Neural cell (in vitro differentiated cells): Measurements from ENCODE around the gene FLT1. TPM values are rescaled to one million over a fixed set of nuclear protein-coding genes. Genes with fewer than 3 reads are reported as not detected.

Source experiments
- H2AFZ ChIP-seq: fragments of 200-600, 300-800 bp; sonication (generic), shearing (Covaris generic); 2 replicates; pipeline ENCODE4 v1.6.0; 2014; ENCODE audit warnings: low read depth, mild to moderate bottlenecking, antibody characterized with exemption, low read length, moderate library complexity
- H3F3A ChIP-seq: fragments of 200-600 bp; shearing (Covaris generic); 2 replicates; pipeline ENCODE4 v1.6.1; 2016; ENCODE audit warnings: mild to moderate bottlenecking, moderate library complexity, mixed read lengths, antibody characterized with exemption, low read length; ENCODE audit not compliant: insufficient read depth, poor library complexity, severe bottlenecking
- H3K27ac ChIP-seq: fragments of 200-600, 300-800 bp; sonication (generic), shearing (Covaris generic); 2 replicates; pipeline ENCODE4 v1.5.1; 2014; ENCODE audit warnings: mild to moderate bottlenecking, low read length, moderate library complexity
- H3K27me3 ChIP-seq: fragments of 300-800, 200-600 bp; sonication (generic), shearing (Covaris generic); 2 replicates; pipeline ENCODE4 v1.6.0; 2014; ENCODE audit warnings: mild to moderate bottlenecking, low read depth, low read length, moderate library complexity; ENCODE audit not compliant: insufficient read depth
- H3K36me3 ChIP-seq: fragments of 300-800, 200-600 bp; sonication (generic), shearing (Covaris generic); 2 replicates; pipeline ENCODE4 v1.5.1; 2014; ENCODE audit warnings: mild to moderate bottlenecking, antibody characterized with exemption, low read length, moderate library complexity; ENCODE audit not compliant: insufficient read depth
- H3K4me2 ChIP-seq: fragments of 300-800, 200-600 bp; sonication (generic), shearing (Covaris generic); 2 replicates; pipeline ENCODE4 v1.6.0; 2014; ENCODE audit warnings: mild to moderate bottlenecking, low read length
- H3K4me3 ChIP-seq: fragments of 300-800, 200-600 bp; sonication (generic), shearing (Covaris generic); 2 replicates; pipeline ENCODE4 v1.5.1; 2014; ENCODE audit warnings: mild to moderate bottlenecking, low read length, moderate library complexity
- H3K79me2 ChIP-seq: fragments of 200-600 bp; shearing (Covaris generic); replicated peaks from 2 replicates; pipeline ENCODE4 v1.6.0; 2014; ENCODE audit warnings: mild to moderate bottlenecking, low read length, moderate library complexity; ENCODE audit not compliant: insufficient read depth
- H3K9ac ChIP-seq: fragments of 300-800, 200-600 bp; sonication (generic), shearing (Covaris generic); 2 replicates; pipeline ENCODE4 v1.6.1; 2016; ENCODE audit warnings: mild to moderate bottlenecking, low read length, mixed read lengths
- H3K9me2 ChIP-seq: fragments of 200-600 bp; shearing (Covaris generic); 2 replicates; pipeline ENCODE4 v1.6.1; 2016; ENCODE audit warnings: mild to moderate bottlenecking, low read length, mixed read lengths; ENCODE audit not compliant: insufficient read depth
- H3K9me3 ChIP-seq: fragments of 200-600, 300-800 bp; sonication (generic), shearing (Covaris generic); 2 replicates; pipeline ENCODE4 v1.6.1; 2016; ENCODE audit warnings: mild to moderate bottlenecking, mixed run types, low read length, moderate library complexity, mixed read lengths
- H4K20me1 ChIP-seq: fragments of 200-600 bp; shearing (Covaris generic); 2 replicates; pipeline ENCODE4 v1.6.1; 2016; ENCODE audit warnings: mild to moderate bottlenecking, mixed run types; ENCODE audit not compliant: insufficient read depth
- EP300 ChIP-seq: fragments of 450-650 bp; conservative IDR thresholded peaks from 2 replicates; pipeline ENCODE4 v1.6.1; 2014; ENCODE audit warnings: antibody characterized with exemption, mild to moderate bottlenecking, moderate library complexity; ENCODE audit not compliant: poor library complexity, severe bottlenecking
- EZH2 ChIP-seq: fragments of 200-600, 300-800 bp; shearing (Covaris generic), sonication (generic); IDR thresholded peaks from 2 replicates; pipeline ENCODE4 v1.6.1; 2014; ENCODE audit warnings: antibody characterized with exemption, low read length, borderline replicate concordance, mild to moderate bottlenecking; ENCODE audit not compliant: insufficient read depth, poor library complexity, severe bottlenecking
- MXI1 ChIP-seq: fragments of 450-650 bp; conservative IDR thresholded peaks from 2 replicates; pipeline ENCODE4 v1.6.1; 2014; ENCODE audit warnings: antibody characterized with exemption, mild to moderate bottlenecking; ENCODE audit not compliant: poor library complexity, severe bottlenecking
- POLR2AphosphoS5 ChIP-seq: IDR thresholded peaks from 2 replicates; pipeline ENCODE4 v1.6.1; 2012
- RAD21 ChIP-seq: fragments of 450-650 bp; conservative IDR thresholded peaks from 2 replicates; pipeline ENCODE4 v1.6.1; 2014; ENCODE audit warnings: antibody characterized with exemption, mild to moderate bottlenecking, moderate library complexity
- SMC3 ChIP-seq: fragments of 450-650 bp; conservative IDR thresholded peaks from 2 replicates; pipeline ENCODE4 v1.6.1; 2014; ENCODE audit warnings: antibody characterized with exemption, mild to moderate bottlenecking, moderate library complexity; ENCODE audit not compliant: poor library complexity
- TAF1 ChIP-seq: IDR thresholded peaks from 2 replicates; pipeline ENCODE4 v1.6.1; 2012; ENCODE audit warnings: low read depth
- polyA plus RNA-seq: library from polyadenylated mRNA; depleted of rRNA; stranded (reverse); fragments of >200 nt; gene quantifications from 2 replicates; pipeline ENCODE4 v1.2.3, GENCODE V29; 2014
- TF ChIP-seq, protein P1 (sequence below): fragments of 450-650 bp; IDR thresholded peaks from 2 replicates; pipeline ENCODE4 v1.5.1; 2014; ENCODE audit warnings: antibody characterized with exemption, mild to moderate bottlenecking, moderate library complexity; ENCODE audit not compliant: poor library complexity, severe bottlenecking
- TF ChIP-seq, protein P2 (sequence below): IDR thresholded peaks from 2 replicates; pipeline ENCODE4 v1.6.1; 2012; ENCODE audit warnings: borderline replicate concordance

FLT1 gene
- polyA plus RNA-seq, 1 donor from 2014 or later: not detected

DNA sequence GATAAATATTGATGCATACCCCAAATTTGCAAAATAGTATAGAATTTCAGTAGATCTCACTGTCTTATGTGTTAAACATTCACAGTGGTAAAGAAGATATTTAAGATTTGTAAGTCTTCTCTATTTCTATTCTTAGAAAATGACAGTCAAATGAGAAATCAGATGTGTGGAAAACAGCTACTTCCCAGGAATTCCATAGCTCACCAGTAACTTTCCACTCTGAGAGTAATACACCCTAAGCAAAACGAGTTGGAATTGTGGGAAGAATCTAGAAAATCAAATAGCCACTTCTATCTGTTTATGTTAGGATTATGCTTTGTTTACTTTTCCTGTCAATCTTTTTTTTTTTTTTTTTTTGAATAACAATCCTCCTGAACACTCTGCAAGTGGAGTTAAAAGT is 69.1 kb downstream of the FLT1 start:
- Histone ChIP-seq H3K36me3 (no peaks in the 10 kb centered on the region), H3K27me3 (no peaks in the 10 kb centered on the region), H3K27ac (no peak overlapping the region), H3F3A (no peaks in the 10 kb centered on the region), H3K4me2 (no peak overlapping the region), H3K4me3 (no peak overlapping the region), H4K20me1 (no peaks in the 10 kb centered on the region), H2AFZ (no peak overlapping the region), H3K9me2 (no peaks in the 10 kb centered on the region), H3K79me2 (no peaks in the 10 kb centered on the region), H3K9ac (no peak overlapping the region), H3K9me3 (no peaks in the 10 kb centered on the region)
- TF ChIP-seq TAF1: no peak
- no peak for TF ChIP-seq EZH2
- TF ChIP-seq POLR2AphosphoS5: no peak
- TF ChIP-seq EP300: no peak
- TF ChIP-seq MXI1: no peak
- TF ChIP-seq, protein P1, sequence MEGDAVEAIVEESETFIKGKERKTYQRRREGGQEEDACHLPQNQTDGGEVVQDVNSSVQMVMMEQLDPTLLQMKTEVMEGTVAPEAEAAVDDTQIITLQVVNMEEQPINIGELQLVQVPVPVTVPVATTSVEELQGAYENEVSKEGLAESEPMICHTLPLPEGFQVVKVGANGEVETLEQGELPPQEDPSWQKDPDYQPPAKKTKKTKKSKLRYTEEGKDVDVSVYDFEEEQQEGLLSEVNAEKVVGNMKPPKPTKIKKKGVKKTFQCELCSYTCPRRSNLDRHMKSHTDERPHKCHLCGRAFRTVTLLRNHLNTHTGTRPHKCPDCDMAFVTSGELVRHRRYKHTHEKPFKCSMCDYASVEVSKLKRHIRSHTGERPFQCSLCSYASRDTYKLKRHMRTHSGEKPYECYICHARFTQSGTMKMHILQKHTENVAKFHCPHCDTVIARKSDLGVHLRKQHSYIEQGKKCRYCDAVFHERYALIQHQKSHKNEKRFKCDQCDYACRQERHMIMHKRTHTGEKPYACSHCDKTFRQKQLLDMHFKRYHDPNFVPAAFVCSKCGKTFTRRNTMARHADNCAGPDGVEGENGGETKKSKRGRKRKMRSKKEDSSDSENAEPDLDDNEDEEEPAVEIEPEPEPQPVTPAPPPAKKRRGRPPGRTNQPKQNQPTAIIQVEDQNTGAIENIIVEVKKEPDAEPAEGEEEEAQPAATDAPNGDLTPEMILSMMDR: no peak
- no peak for TF ChIP-seq RAD21
- no peak for TF ChIP-seq SMC3
- TF ChIP-seq, protein P2, sequence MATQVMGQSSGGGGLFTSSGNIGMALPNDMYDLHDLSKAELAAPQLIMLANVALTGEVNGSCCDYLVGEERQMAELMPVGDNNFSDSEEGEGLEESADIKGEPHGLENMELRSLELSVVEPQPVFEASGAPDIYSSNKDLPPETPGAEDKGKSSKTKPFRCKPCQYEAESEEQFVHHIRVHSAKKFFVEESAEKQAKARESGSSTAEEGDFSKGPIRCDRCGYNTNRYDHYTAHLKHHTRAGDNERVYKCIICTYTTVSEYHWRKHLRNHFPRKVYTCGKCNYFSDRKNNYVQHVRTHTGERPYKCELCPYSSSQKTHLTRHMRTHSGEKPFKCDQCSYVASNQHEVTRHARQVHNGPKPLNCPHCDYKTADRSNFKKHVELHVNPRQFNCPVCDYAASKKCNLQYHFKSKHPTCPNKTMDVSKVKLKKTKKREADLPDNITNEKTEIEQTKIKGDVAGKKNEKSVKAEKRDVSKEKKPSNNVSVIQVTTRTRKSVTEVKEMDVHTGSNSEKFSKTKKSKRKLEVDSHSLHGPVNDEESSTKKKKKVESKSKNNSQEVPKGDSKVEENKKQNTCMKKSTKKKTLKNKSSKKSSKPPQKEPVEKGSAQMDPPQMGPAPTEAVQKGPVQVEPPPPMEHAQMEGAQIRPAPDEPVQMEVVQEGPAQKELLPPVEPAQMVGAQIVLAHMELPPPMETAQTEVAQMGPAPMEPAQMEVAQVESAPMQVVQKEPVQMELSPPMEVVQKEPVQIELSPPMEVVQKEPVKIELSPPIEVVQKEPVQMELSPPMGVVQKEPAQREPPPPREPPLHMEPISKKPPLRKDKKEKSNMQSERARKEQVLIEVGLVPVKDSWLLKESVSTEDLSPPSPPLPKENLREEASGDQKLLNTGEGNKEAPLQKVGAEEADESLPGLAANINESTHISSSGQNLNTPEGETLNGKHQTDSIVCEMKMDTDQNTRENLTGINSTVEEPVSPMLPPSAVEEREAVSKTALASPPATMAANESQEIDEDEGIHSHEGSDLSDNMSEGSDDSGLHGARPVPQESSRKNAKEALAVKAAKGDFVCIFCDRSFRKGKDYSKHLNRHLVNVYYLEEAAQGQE: no peak

GRCh38 chr13:28424541-28424940 is 70.4 kb downstream of the FLT1 start:
- no peaks in the 10 kb centered on the region for H3K9me2 ChIP-seq
- H3K9me3 ChIP-seq: no peaks in the 10 kb centered on the region
- no peaks in the 10 kb centered on the region for H3F3A ChIP-seq
- no peaks in the 10 kb centered on the region for H4K20me1 ChIP-seq
- no peak overlapping the region for H3K4me3 ChIP-seq
- no peaks in the 10 kb centered on the region for H3K79me2 ChIP-seq
- no peaks in the 10 kb centered on the region for H3K36me3 ChIP-seq
- TF ChIP-seq, protein P1: no peak
- TF ChIP-seq RAD21 (no peak), POLR2AphosphoS5 (no peak), EP300 (no peak)
- TF ChIP-seq, protein P2: no peak
- no peak overlapping the region for H3K4me2 ChIP-seq
- no peaks in the 10 kb centered on the region for H3K27me3 ChIP-seq
- H2AFZ ChIP-seq: no peak overlapping the region
- no peak overlapping the region for H3K9ac ChIP-seq
- H3K27ac ChIP-seq: no peak overlapping the region
